GM23248 (cell line): ENCODE data around the gene PARL. TPM values are rescaled to one million over a fixed set of nuclear protein-coding genes. Genes with fewer than 3 reads are reported as not detected.
A peak's percentile ranks its signal among the peaks of the same experiment; 100 is the strongest.

Experiments used
- DNase-seq: peaks from one replicate; pipeline ENCODE4 v3.0.0-alpha.2; 2015
- H2AFZ ChIP-seq: fragments of 200-600 bp; sonication (generic); 2 replicates; pipeline ENCODE4 v1.6.1; 2016; ENCODE audit warnings: antibody characterized with exemption
- H3F3A ChIP-seq: fragments of 200-600 bp; sonication (generic); 2 replicates; pipeline ENCODE4 v1.6.1; 2016; ENCODE audit warnings: mild to moderate bottlenecking, antibody characterized with exemption, mixed run types; ENCODE audit not compliant: insufficient read depth
- H3K27ac ChIP-seq: fragments of 200-600 bp; sonication (generic); 2 replicates; pipeline ENCODE4 v1.5.1; 2016; ENCODE audit warnings: mild to moderate bottlenecking
- H3K27me3 ChIP-seq: fragments of 200-600 bp; sonication (generic); replicated peaks from 2 replicates; pipeline ENCODE4 v1.6.1; 2016; ENCODE audit warnings: mild to moderate bottlenecking; ENCODE audit not compliant: insufficient read depth
- H3K36me3 ChIP-seq: fragments of 200-600 bp; sonication (generic); 2 replicates; pipeline ENCODE4 v1.6.1; 2016; ENCODE audit warnings: low read depth, mild to moderate bottlenecking
- H3K4me1 ChIP-seq: fragments of 200-600 bp; sonication (generic); 2 replicates; pipeline ENCODE4 v1.6.1; 2016; ENCODE audit warnings: mild to moderate bottlenecking; ENCODE audit not compliant: insufficient read depth
- H3K4me2 ChIP-seq: fragments of 200-600 bp; sonication (generic); one replicate; pipeline ENCODE4 v1.6.1; 2016; ENCODE audit warnings: mild to moderate bottlenecking; ENCODE audit not compliant: unreplicated experiment
- H3K4me3 ChIP-seq: fragments of 200-600 bp; sonication (generic); 2 replicates; pipeline ENCODE4 v1.5.1; 2016; ENCODE audit warnings: mild to moderate bottlenecking
- H3K79me2 ChIP-seq: fragments of 200-600 bp; sonication (generic); 2 replicates; pipeline ENCODE4 v1.6.1; 2016; ENCODE audit warnings: mild to moderate bottlenecking; ENCODE audit not compliant: insufficient read depth
- H3K9ac ChIP-seq: fragments of 200-600 bp; sonication (generic); 2 replicates; pipeline ENCODE4 v1.6.1; 2016; ENCODE audit warnings: mild to moderate bottlenecking
- H3K9me2 ChIP-seq: fragments of 200-600 bp; sonication (generic); 2 replicates; pipeline ENCODE4 v1.6.1; 2016; ENCODE audit warnings: mixed run types, mild to moderate bottlenecking, moderate library complexity; ENCODE audit not compliant: insufficient read depth
- H3K9me3 ChIP-seq: fragments of 200-600 bp; sonication (generic); one replicate; pipeline ENCODE4 v1.6.1; 2017; ENCODE audit warnings: low read depth
- H4K20me1 ChIP-seq: fragments of 200-600 bp; sonication (generic); 2 replicates; pipeline ENCODE4 v1.6.0; 2016; ENCODE audit not compliant: insufficient read depth
- EZH2 ChIP-seq: fragments of 200-600 bp; sonication (generic); IDR thresholded peaks from 2 replicates; pipeline ENCODE4 v1.6.1; 2018; ENCODE audit warnings: antibody characterized with exemption, mild to moderate bottlenecking; ENCODE audit not compliant: insufficient read depth, poor library complexity, severe bottlenecking
- EZH2phosphoT487 ChIP-seq: fragments of 200-600 bp; sonication (generic); IDR thresholded peaks from 2 replicates; pipeline ENCODE4 v1.6.1; 2018; ENCODE audit warnings: antibody characterized with exemption, moderate library complexity, mild to moderate bottlenecking, low read depth; ENCODE audit not compliant: insufficient read depth
- WGBS, 2 experiments: methylation state at CpG; one replicate each; pipeline ENCODE4 v1.1.6; 2015 to 2017; ENCODE audit warnings: low lambda C conversion rate in 2 of 2, low coverage in 1 of 2; ENCODE audit errors: missing lambda C conversion rate in 2 of 2; 5-methylcytosine and 5-hydroxymethylcytosine counted together
- in situ Hi-C: fragments of 300-500 bp; cut with MboI; formaldehyde crosslinking; loops from 2 replicates; pipeline ENCODE4 v1.15.0; 2020
- polyA plus RNA-seq: library from polyadenylated mRNA; unstranded; fragments of >200 nt; fragmentation: Nextera tagmentation; extraction: Ambion mirVana; gene quantifications from 2 replicates; pipeline ENCODE4 v1.2.1, GENCODE V29; 2016
- total RNA-seq: library from RNA; depleted of rRNA; stranded (reverse); fragments of >200 nt; shearing (Covaris generic); gene quantifications from 2 replicates; pipeline ENCODE4 v1.2.3, GENCODE V29; 2014

The PARL gene
- total and polyA plus RNA-seq, 2 experiments from 2014 or later, result 35.9 to 61.7 TPM

GRCh38 chr3:183927059-183927458, 42.4 kb upstream of the PARL start:
- no peaks in the 10 kb centered on the region; the same call in 1 of the 2 replicates for H3K36me3 ChIP-seq
- no peaks in the 10 kb centered on the region for H3K79me2 ChIP-seq
- no peaks in the 10 kb centered on the region for H3K4me1 ChIP-seq
- no peak for TF ChIP-seq EZH2
- no peak for TF ChIP-seq EZH2phosphoT487
- in situ Hi-C loops, result no loop called here
- no peak overlapping the region for H3K27ac ChIP-seq
- no peak overlapping the region for H2AFZ ChIP-seq
- H3K9ac ChIP-seq, result no peak overlapping the region
- H3F3A ChIP-seq, result no peaks in the 10 kb centered on the region
- H3K4me3 ChIP-seq, result no peak overlapping the region
- H3K4me2 ChIP-seq, result no peak overlapping the region
- H4K20me1 ChIP-seq, result no peaks in the 10 kb centered on the region
- 91 to 94% methylated on average over 3 of the region's 3 CpGs for WGBS, 2 experiments
- no peaks in the 10 kb centered on the region for H3K9me3 ChIP-seq
- H3K9me2 ChIP-seq, result no peaks in the 10 kb centered on the region
- H3K27me3 ChIP-seq, result no peaks in the 10 kb centered on the region
- no peak for DNase-seq

GRCh38 chr3:183924956-183925355, 40.3 kb upstream of the PARL start:
- TF ChIP-seq EZH2 (no peak), EZH2phosphoT487 (no peak)
- Histone ChIP-seq H3K36me3 (peaks cover 3% of the 10 kb centered on the region; the same call in 1 of the 2 replicates), H3K4me1 (no peaks in the 10 kb centered on the region), H3K4me2 (no peak overlapping the region), H3K79me2 (no peaks in the 10 kb centered on the region), H2AFZ (no peak overlapping the region), H3K9me3 (no peaks in the 10 kb centered on the region), H3K27me3 (no peaks in the 10 kb centered on the region), H3K9ac (no peak overlapping the region), H4K20me1 (no peaks in the 10 kb centered on the region), H3K27ac (no peak overlapping the region), H3F3A (no peaks in the 10 kb centered on the region), H3K9me2 (no peaks in the 10 kb centered on the region), H3K4me3 (no peak overlapping the region)
- in situ Hi-C loops, result loop anchor here (25.0 kb wide), 1 partner anchor 612 kb away; no protein-coding TSS in a partner anchor
- WGBS, 2 experiments, result 69 to 76% methylated on average over 7 of the region's 7 CpGs
- peak; percentile 43 for DNase-seq

DNA sequence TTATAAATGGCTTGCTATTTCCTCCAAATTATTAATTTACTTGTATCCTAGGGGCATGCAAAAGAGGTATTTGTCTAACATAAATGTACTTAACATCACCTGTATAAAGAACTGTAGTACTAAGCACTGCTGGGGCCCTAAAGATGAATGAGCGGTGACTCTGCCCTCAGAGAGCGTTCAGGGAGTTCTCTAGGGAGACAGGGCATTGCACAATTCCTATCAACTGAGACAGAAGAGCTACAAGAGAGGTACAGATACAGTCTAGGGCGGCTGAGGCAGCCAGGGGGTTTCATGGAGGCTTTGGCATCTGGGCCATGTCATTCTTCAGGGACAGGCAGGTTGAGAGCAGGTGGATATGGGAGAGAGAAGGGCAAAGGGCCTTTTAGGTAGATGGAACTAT, 39.9 kb upstream of the PARL start:
- Histone ChIP-seq H3K36me3 (peaks cover 3% of the 10 kb centered on the region; the same call in 1 of the 2 replicates), H3K27me3 (no peaks in the 10 kb centered on the region), H3F3A (no peaks in the 10 kb centered on the region), H3K4me3 (no peak overlapping the region), H4K20me1 (no peaks in the 10 kb centered on the region), H3K9me2 (no peaks in the 10 kb centered on the region), H2AFZ (no peak overlapping the region), H3K9me3 (no peaks in the 10 kb centered on the region), H3K4me1 (no peaks in the 10 kb centered on the region), H3K27ac (no peak overlapping the region), H3K79me2 (no peaks in the 10 kb centered on the region), H3K9ac (no peak overlapping the region), H3K4me2 (no peak overlapping the region)
- in situ Hi-C loops, result loop anchor here (25.0 kb wide), 1 partner anchor 613 kb away; no protein-coding TSS in a partner anchor
- TF ChIP-seq EZH2 (no peak), EZH2phosphoT487 (no peak)
- DNase-seq, result no peak
- WGBS, 2 experiments, result 86 to 95% methylated on average over 3 of the region's 3 CpGs

GRCh38 chr3:183922421-183922820, 37.7 kb upstream of the PARL start:
- Histone ChIP-seq H3K4me1 (no peaks in the 10 kb centered on the region), H3K4me3 (no peak overlapping the region), H3K27ac (no peak overlapping the region), H3K36me3 (peaks cover 3% of the 10 kb centered on the region; the same call in 1 of the 2 replicates), H3K9me2 (no peaks in the 10 kb centered on the region), H4K20me1 (no peaks in the 10 kb centered on the region), H3K9ac (no peak overlapping the region), H3K79me2 (no peaks in the 10 kb centered on the region), H3K4me2 (no peak overlapping the region), H3K9me3 (no peaks in the 10 kb centered on the region), H3K27me3 (no peaks in the 10 kb centered on the region), H2AFZ (no peak overlapping the region), H3F3A (peaks cover 6% of the 10 kb centered on the region; the same call in 1 of the 2 replicates)
- DNase-seq, result no peak
- in situ Hi-C loops, result loop anchor here (25.0 kb wide), 1 partner anchor 615 kb away; no protein-coding TSS in a partner anchor
- whole genome bisulfite sequencing, 2 experiments, result 97% methylated on average over 4 of the region's 4 CpGs
- TF ChIP-seq EZH2phosphoT487 (no peak), EZH2 (no peak)

DNA sequence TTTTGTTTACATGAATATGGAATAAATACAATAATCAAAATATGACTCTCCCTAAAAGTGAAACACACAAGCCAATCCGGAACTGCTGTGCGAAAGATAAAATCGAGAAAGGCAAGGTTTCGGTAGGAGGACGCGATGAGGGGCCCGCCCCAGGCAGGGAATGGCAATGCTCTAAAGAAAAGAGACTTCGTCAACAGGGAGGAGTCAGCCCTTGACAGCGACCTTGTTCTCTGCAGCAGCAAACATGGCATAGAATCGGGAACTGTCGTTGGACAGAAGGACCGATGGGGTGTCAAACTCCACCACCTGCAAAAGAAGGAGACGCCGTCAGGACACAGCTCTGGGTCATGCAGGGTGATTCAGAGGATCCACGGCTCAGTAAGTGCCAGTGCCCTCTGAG, 36.4 kb upstream of the PARL start:
- no peak overlapping the region for H3K4me2 ChIP-seq
- no peak for DNase-seq
- 88 to 89% methylated on average over 15 of the region's 15 CpGs for WGBS, 2 experiments
- H3F3A ChIP-seq, result peaks cover 6% of the 10 kb centered on the region; the same call in 1 of the 2 replicates
- no peaks in the 10 kb centered on the region for H3K27me3 ChIP-seq
- H3K9ac ChIP-seq, result no peak overlapping the region
- no peak overlapping the region for H3K27ac ChIP-seq
- H2AFZ ChIP-seq, result no peak overlapping the region
- peaks cover 3% of the 10 kb centered on the region; the same call in 1 of the 2 replicates for H3K36me3 ChIP-seq
- no peak overlapping the region for H3K4me3 ChIP-seq
- H4K20me1 ChIP-seq, result no peaks in the 10 kb centered on the region
- in situ Hi-C loops, result loop anchor here (25.0 kb wide), 1 partner anchor 616 kb away; no protein-coding TSS in a partner anchor
- TF ChIP-seq EZH2phosphoT487, result no peak
- TF ChIP-seq EZH2, result no peak
- no peaks in the 10 kb centered on the region for H3K9me2 ChIP-seq
- H3K4me1 ChIP-seq, result no peaks in the 10 kb centered on the region
- H3K79me2 ChIP-seq, result no peaks in the 10 kb centered on the region
- H3K9me3 ChIP-seq, result no peaks in the 10 kb centered on the region
